ENCODE results near the gene ZNF236. TPM values are rescaled to one million over a fixed set of nuclear protein-coding genes. Genes with fewer than 3 reads are reported as not detected.

The ZNF236 gene
- total and polyA plus RNA-seq, 2 of the 13 experiments (the other 11 are each of a cell fraction or from before 2014, with no cell fraction given): 3.0 to 7.2 TPM

GRCh38 chr18:76983613-76984051, 161.3 kb downstream of the ZNF236 start:
- intact Hi-C loops (cut with micrococcal nuclease; ENCODE audit: unreplicated experiment) (loop anchor here (1.0 kb wide), 3 partner anchors 60 to 181 kb away; no protein-coding TSS in a partner anchor), in situ Hi-C loops (cut with HindIII; ENCODE audit: extremely low pct_ligation_motif_present, low pct_unique_long_range_greater_than_20kb) (loop anchor here (10.0 kb wide), 1 partner anchor 179 kb away; no protein-coding TSS in a partner anchor)
- CTCF ChIA-PET (ENCODE audit: low intra/inter-chr PET ratio, low total read pairs): interaction anchor here (0.7 to 1.9 kb wide), 3 partner anchors 62 to 182 kb away, joined by 3 to 7 read pairs (median 4); no protein-coding TSS in a partner anchor
- WGBS (ENCODE audit: low lambda C conversion rate): 59% methylated on average over 5 of the region's 10 CpGs
- H3K4me2 ChIP-seq (ENCODE audit: low read depth, low read length): no peak overlapping the region
- peaks cover 30% of the 10 kb centered on the region for H3K4me1 ChIP-seq (ENCODE audit: insufficient read depth, low read length)
- no peaks in the 10 kb centered on the region for H4K20me1 ChIP-seq (ENCODE audit: insufficient read depth, low read length)
- no peaks in the 10 kb centered on the region for H3K36me3 ChIP-seq (replicated peaks in 1 of 2; ENCODE audit: control insufficient read depth in 1 of 2, insufficient read depth in 2 of 2, low read length in 2 of 2)
- no peaks in the 10 kb centered on the region for H3K79me2 ChIP-seq (ENCODE audit: insufficient read depth, low read length)
- peak; percentile 18 for ATAC-seq
- H3K9ac ChIP-seq (ENCODE audit: insufficient read depth, low read depth, low read length): no peak overlapping the region
- POLR2A ChIA-PET: interaction anchor here (1.0 kb wide), 1 partner anchor 10 kb away, joined by 3 read pairs; no protein-coding TSS in a partner anchor
- no peaks in the 10 kb centered on the region for H3K9me3 ChIP-seq (ENCODE audit: low read length)
- no peak for DNase-seq (ENCODE audit: low spot score)
- H3K27me3 ChIP-seq (ENCODE audit: control insufficient read depth in 1 of 2, insufficient read depth in 2 of 2, low read length in 2 of 2): no peaks in the 10 kb centered on the region; a peak in 1 of 5 replicates
- BruUV-seq (replicated peaks): no TSS peak
- no peak overlapping the region for H3K4me3 ChIP-seq (replicated peaks in 1 of 3; ENCODE audit: insufficient read depth in 1 of 3, low read depth in 2 of 3, low read length in 3 of 3)
- TF ChIP-seq, protein P1, sequence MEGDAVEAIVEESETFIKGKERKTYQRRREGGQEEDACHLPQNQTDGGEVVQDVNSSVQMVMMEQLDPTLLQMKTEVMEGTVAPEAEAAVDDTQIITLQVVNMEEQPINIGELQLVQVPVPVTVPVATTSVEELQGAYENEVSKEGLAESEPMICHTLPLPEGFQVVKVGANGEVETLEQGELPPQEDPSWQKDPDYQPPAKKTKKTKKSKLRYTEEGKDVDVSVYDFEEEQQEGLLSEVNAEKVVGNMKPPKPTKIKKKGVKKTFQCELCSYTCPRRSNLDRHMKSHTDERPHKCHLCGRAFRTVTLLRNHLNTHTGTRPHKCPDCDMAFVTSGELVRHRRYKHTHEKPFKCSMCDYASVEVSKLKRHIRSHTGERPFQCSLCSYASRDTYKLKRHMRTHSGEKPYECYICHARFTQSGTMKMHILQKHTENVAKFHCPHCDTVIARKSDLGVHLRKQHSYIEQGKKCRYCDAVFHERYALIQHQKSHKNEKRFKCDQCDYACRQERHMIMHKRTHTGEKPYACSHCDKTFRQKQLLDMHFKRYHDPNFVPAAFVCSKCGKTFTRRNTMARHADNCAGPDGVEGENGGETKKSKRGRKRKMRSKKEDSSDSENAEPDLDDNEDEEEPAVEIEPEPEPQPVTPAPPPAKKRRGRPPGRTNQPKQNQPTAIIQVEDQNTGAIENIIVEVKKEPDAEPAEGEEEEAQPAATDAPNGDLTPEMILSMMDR (CRISPR knock-in tag; IDR thresholded peaks at IDR 0.05): no peak
- TF ChIP-seq DZIP1 (CRISPR knock-in tag; IDR thresholded peaks at IDR 0.05) (no peak), EED (CRISPR knock-in tag; IDR thresholded peaks at IDR 0.05) (no peak), KAT2B (IDR thresholded peaks at IDR 0.05; ENCODE audit: borderline replicate concordance, low read depth, low read length) (no peak), ZNF281 (CRISPR knock-in tag; IDR thresholded peaks at IDR 0.05; ENCODE audit: borderline replicate concordance) (no peak), FOSL2 (CRISPR knock-in tag; IDR thresholded peaks at IDR 0.05) (no peak), ZNF441 (CRISPR knock-in tag; IDR thresholded peaks at IDR 0.05; ENCODE audit: borderline replicate concordance) (no peak), BRCA1 (CRISPR knock-in tag; IDR thresholded peaks at IDR 0.05) (no peak), ZNF768 (CRISPR knock-in tag; IDR thresholded peaks at IDR 0.05) (no peak), NONO (IDR thresholded peaks at IDR 0.05) (no peak), NONO (CRISPR knock-in tag; conservative IDR thresholded peaks at IDR 0.05) (no peak)
- TF ChIP-seq, protein P2, sequence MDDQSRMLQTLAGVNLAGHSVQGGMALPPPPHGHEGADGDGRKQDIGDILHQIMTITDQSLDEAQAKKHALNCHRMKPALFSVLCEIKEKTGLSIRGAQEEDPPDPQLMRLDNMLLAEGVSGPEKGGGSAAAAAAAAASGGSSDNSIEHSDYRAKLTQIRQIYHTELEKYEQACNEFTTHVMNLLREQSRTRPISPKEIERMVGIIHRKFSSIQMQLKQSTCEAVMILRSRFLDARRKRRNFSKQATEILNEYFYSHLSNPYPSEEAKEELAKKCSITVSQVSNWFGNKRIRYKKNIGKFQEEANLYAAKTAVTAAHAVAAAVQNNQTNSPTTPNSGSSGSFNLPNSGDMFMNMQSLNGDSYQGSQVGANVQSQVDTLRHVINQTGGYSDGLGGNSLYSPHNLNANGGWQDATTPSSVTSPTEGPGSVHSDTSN (CRISPR knock-in tag; IDR thresholded peaks at IDR 0.05; ENCODE audit: borderline replicate concordance): no peak
- no peak overlapping the region for H2AFZ ChIP-seq (ENCODE audit: low read length)
- no peak for FAIRE-seq
- H3K27ac ChIP-seq (ENCODE audit: extremely low read length, insufficient read depth, low read length): no peak overlapping the region
